Neural crest cell (in vitro differentiated cells): Measurements from ENCODE around the gene IFI27L1. TPM values are rescaled to one million over a fixed set of nuclear protein-coding genes. Genes with fewer than 3 reads are reported as not detected.
A peak's percentile ranks its signal among the peaks of the same experiment; 100 is the strongest.

ENCODE experiments used
- DNase-seq: peaks from one replicate; pipeline ENCODE4 v3.0.0; 2021; ENCODE audit warnings: low read depth, mixed read lengths, low spot score
- H3K27ac Mint-ChIP-seq: one replicate; pipeline ENCODE4 v1.8.0; 2021; ENCODE audit warnings: mild to moderate bottlenecking, mixed read lengths; ENCODE audit not compliant: unreplicated experiment
- H3K27me3 Mint-ChIP-seq: 2 replicates; pipeline ENCODE4 v1.8.0; 2021; ENCODE audit warnings: low read depth, mild to moderate bottlenecking, mixed read lengths
- H3K36me3 Mint-ChIP-seq: 2 replicates; pipeline ENCODE4 v1.8.0; 2021; ENCODE audit warnings: low read depth, mild to moderate bottlenecking, mixed read lengths
- H3K4me1 Mint-ChIP-seq: 2 replicates; pipeline ENCODE4 v1.8.0; 2021; ENCODE audit warnings: mixed read lengths
- H3K4me3 Mint-ChIP-seq: one replicate; pipeline ENCODE4 v1.8.0; 2021; ENCODE audit warnings: mild to moderate bottlenecking, mixed read lengths
- H3K9me3 Mint-ChIP-seq: 2 replicates; pipeline ENCODE4 v1.8.0; 2021; ENCODE audit warnings: mixed read lengths
- CTCF ChIP-seq: fragments of 200-600 bp; sonication (generic); conservative IDR thresholded peaks from 2 replicates; pipeline ENCODE4 v1.5.0; 2021; ENCODE audit warnings: antibody characterized with exemption, mild to moderate bottlenecking
- long read RNA-seq: library from polyadenylated mRNA; unstranded; transcript quantifications from one replicate; pipeline ENCODE4 v2.0.0, GENCODE V29; 2020
- total RNA-seq: library from RNA; stranded (reverse); gene quantifications from 2 replicates; pipeline ENCODE4 v1.2.1, GENCODE V29; 2021

IFI27L1 gene
- 36.3 and 39.7 TPM in 2 replicates for total RNA-seq
- long read RNA-seq, partial matches to known transcripts, result 2 of 28 reads
- long read RNA-seq, other reads (novel, unspliced or antisense), result 25 of 28 reads

- no peak for TF ChIP-seq CTCF
- Mint-ChIP-seq H3K4me3 (peak within 1 kb of the TSS; percentile 98), H3K27me3 (no peaks in the 10 kb centered on the region), H3K27ac (peak within 1 kb of the TSS; percentile 99), H3K4me1 (peaks cover 53% of the 10 kb centered on the region), H3K36me3 (peaks cover 29% of the 10 kb centered on the region), H3K9me3 (no peaks in the 10 kb centered on the region)
- peak; percentile 92 for DNase-seq
These were observed at the start of gene IFI27L1, which contains the start of gene DDX24 for GRCh38 chr14:94080621-94081385. TSS of gene IFI27L1 (plus strand) at chr14:94081310. CDS start at chr14:94096938, 15,628 bp downstream. TSS of gene DDX24 (minus strand) at chr14:94081202. CDS start at chr14:94079742, 1,460 bp downstream.

GRCh38 chr14:94031883-94032279 is 49.2 kb upstream of the IFI27L1 start:
- no peak for TF ChIP-seq CTCF
- H3K9me3 Mint-ChIP-seq, result no peaks in the 10 kb centered on the region
- H3K4me1 Mint-ChIP-seq, result peaks cover 9% of the 10 kb centered on the region
- no peaks in the 10 kb centered on the region for H3K27me3 Mint-ChIP-seq
- no peak for DNase-seq
- no peak overlapping the region for H3K27ac Mint-ChIP-seq
- peaks cover 5% of the 10 kb centered on the region for H3K36me3 Mint-ChIP-seq
- H3K4me3 Mint-ChIP-seq, result no peak overlapping the region

- no peaks in the 10 kb centered on the region for H3K9me3 Mint-ChIP-seq
- no peak overlapping the region for H3K27ac Mint-ChIP-seq
- no peaks in the 10 kb centered on the region for H3K27me3 Mint-ChIP-seq
- DNase-seq, result no peak
- peaks cover 10% of the 10 kb centered on the region for H3K4me1 Mint-ChIP-seq
- no peak for TF ChIP-seq CTCF
- H3K4me3 Mint-ChIP-seq, result no peak overlapping the region
- H3K36me3 Mint-ChIP-seq, result peaks cover 5% of the 10 kb centered on the region
These were observed 46.2 kb upstream of the IFI27L1 start for GRCh38 chr14:94034886-94035285.

GRCh38 chr14:94036313-94037167 is 44.6 kb upstream of the IFI27L1 start:
- Mint-ChIP-seq H3K9me3 (no peaks in the 10 kb centered on the region), H3K27ac (no peak overlapping the region), H3K27me3 (no peaks in the 10 kb centered on the region), H3K36me3 (peaks cover 5% of the 10 kb centered on the region), H3K4me3 (peak overlapping the region; percentile 6), H3K4me1 (peaks cover 10% of the 10 kb centered on the region)
- TF ChIP-seq CTCF, result peak; percentile 78
- DNase-seq, result peak; percentile 70

- H3K27me3 Mint-ChIP-seq, result no peaks in the 10 kb centered on the region
- H3K27ac Mint-ChIP-seq, result no peak overlapping the region
- peaks cover 10% of the 10 kb centered on the region for H3K4me1 Mint-ChIP-seq
- H3K9me3 Mint-ChIP-seq, result no peaks in the 10 kb centered on the region
- H3K4me3 Mint-ChIP-seq, result no peak overlapping the region
- peaks cover 5% of the 10 kb centered on the region for H3K36me3 Mint-ChIP-seq
- no peak for DNase-seq
- no peak for TF ChIP-seq CTCF
These were observed 43.2 kb upstream of the IFI27L1 start for GRCh38 chr14:94037954-94038353.
